HepG2 (cell line): ENCODE results near the gene P4HB. TPM values are rescaled to one million over a fixed set of nuclear protein-coding genes. Genes with fewer than 3 reads are reported as not detected.

Source experiments
- BHLHE40 ChIP-seq: IDR thresholded peaks from 2 replicates; pipeline ENCODE4 v1.6.1; 2011; ENCODE audit warnings: low read length, improper control_type of control experiment
- CCAR2 ChIP-seq: fragments of 200-400 bp; formaldehyde crosslinking; optimal IDR thresholded peaks from 2 replicates; pipeline ENCODE3; 2018; ENCODE audit warnings: low read depth, mild to moderate bottlenecking, low read length, moderate library complexity
- CCDC6 ChIP-seq: sonication (generic); formaldehyde crosslinking; IDR thresholded peaks from 2 replicates; pipeline ENCODE4 v1.8.1; 2022; ENCODE audit warnings: mild to moderate bottlenecking, missing genetic modification reagents, moderate library complexity
- DR1 ChIP-seq: sonication (generic); formaldehyde crosslinking; IDR thresholded peaks from 2 replicates; pipeline ENCODE4 v1.8.0; 2021; ENCODE audit warnings: mild to moderate bottlenecking, missing genetic modification reagents, inconsistent platforms
- FOSL2 ChIP-seq: sonication (generic); formaldehyde crosslinking; IDR thresholded peaks from 2 replicates; pipeline ENCODE4 v1.4.0; 2020; ENCODE audit warnings: missing genetic modification reagents
- FOXK1 ChIP-seq: sonication (generic); formaldehyde crosslinking; IDR thresholded peaks from 2 replicates; pipeline ENCODE4 v1.4.0; 2020; ENCODE audit warnings: low read depth, missing genetic modification reagents, borderline replicate concordance
- KDM3A ChIP-seq: IDR thresholded peaks from 2 replicates; pipeline ENCODE4 v1.6.1; 2018; ENCODE audit warnings: low read depth, missing compliant biosample characterization
- MATR3 ChIP-seq: sonication (generic); formaldehyde crosslinking; IDR thresholded peaks from 2 replicates; pipeline ENCODE4 v1.4.0; 2020; ENCODE audit warnings: missing genetic modification reagents
- PITX1 ChIP-seq: sonication (generic); formaldehyde crosslinking; IDR thresholded peaks from 2 replicates; pipeline ENCODE4 v1.5.1; 2020; ENCODE audit warnings: mild to moderate bottlenecking, missing genetic modification reagents
- RFX3 ChIP-seq: IDR thresholded peaks from 2 replicates; pipeline ENCODE4 v1.6.1; 2016; ENCODE audit warnings: missing biosample characterization, missing genetic modification reagents
- SETDB1 ChIP-seq: sonication (generic); formaldehyde crosslinking; IDR thresholded peaks from 2 replicates; pipeline ENCODE4 v1.5.1; 2020; ENCODE audit warnings: missing genetic modification reagents, mild to moderate bottlenecking, borderline replicate concordance
- SP2 ChIP-seq: sonication (generic); formaldehyde crosslinking; IDR thresholded peaks from 2 replicates; pipeline ENCODE4 v1.5.1; 2020; ENCODE audit warnings: mild to moderate bottlenecking, missing genetic modification reagents
- TEAD2 ChIP-seq: sonication (generic); formaldehyde crosslinking; IDR thresholded peaks from 2 replicates; pipeline ENCODE4 v1.9.0; 2021; ENCODE audit warnings: missing genetic modification reagents
- ZBTB20 ChIP-seq: sonication (generic); formaldehyde crosslinking; IDR thresholded peaks from 2 replicates; pipeline ENCODE4 v1.8.1; 2023; ENCODE audit warnings: missing genetic modification reagents, low read depth, mild to moderate bottlenecking, borderline replicate concordance
- ZFP62 ChIP-seq: sonication (generic); formaldehyde crosslinking; IDR thresholded peaks from 2 replicates; pipeline ENCODE4 v1.4.0; 2020; ENCODE audit warnings: missing genetic modification reagents
- ZNF20 ChIP-seq: sonication (generic); formaldehyde crosslinking; IDR thresholded peaks from 2 replicates; pipeline ENCODE4 v1.4.0; 2020; ENCODE audit warnings: mild to moderate bottlenecking, moderate library complexity, missing genetic modification reagents
- ZNF232 ChIP-seq: sonication (generic); formaldehyde crosslinking; IDR thresholded peaks from 2 replicates; pipeline ENCODE4 v1.4.0; 2020; ENCODE audit warnings: missing genetic modification reagents, borderline replicate concordance
- ZNF260 ChIP-seq: sonication (generic); formaldehyde crosslinking; IDR thresholded peaks from 2 replicates; pipeline ENCODE4 v1.4.0; 2020; ENCODE audit warnings: missing genetic modification reagents, low read depth, mild to moderate bottlenecking, borderline replicate concordance
- ZNF354B ChIP-seq: sonication (generic); formaldehyde crosslinking; IDR thresholded peaks from 2 replicates; pipeline ENCODE4 v1.8.0; 2022; ENCODE audit warnings: mild to moderate bottlenecking, missing genetic modification reagents
- ZNF451 ChIP-seq: sonication (generic); formaldehyde crosslinking; IDR thresholded peaks from 2 replicates; pipeline ENCODE4 v1.5.0; 2020; ENCODE audit warnings: mild to moderate bottlenecking, missing genetic modification reagents
- ZNF530 ChIP-seq: sonication (generic); formaldehyde crosslinking; IDR thresholded peaks from 2 replicates; pipeline ENCODE4 v1.5.0; 2020; ENCODE audit warnings: low read depth, mild to moderate bottlenecking, missing genetic modification reagents
- ZNF550 ChIP-seq: sonication (generic); formaldehyde crosslinking; IDR thresholded peaks from 2 replicates; pipeline ENCODE4 v1.4.0; 2020; ENCODE audit warnings: mild to moderate bottlenecking, missing genetic modification reagents, borderline replicate concordance
- ZNF557 ChIP-seq: sonication (generic); formaldehyde crosslinking; IDR thresholded peaks from 2 replicates; pipeline ENCODE4 v1.4.0; 2020; ENCODE audit warnings: missing genetic modification reagents
- ZNF816 ChIP-seq: sonication (generic); formaldehyde crosslinking; IDR thresholded peaks from 2 replicates; pipeline ENCODE4 v1.8.0; 2022; ENCODE audit warnings: missing genetic modification reagents, mild to moderate bottlenecking, borderline replicate concordance
- ZZZ3 ChIP-seq: sonication (generic); formaldehyde crosslinking; IDR thresholded peaks from 2 replicates; pipeline ENCODE4 v1.4.0; 2020; ENCODE audit warnings: missing genetic modification reagents, mild to moderate bottlenecking, borderline replicate concordance
- polyA plus RNA-seq, 8 experiments: library from polyadenylated mRNA; depleted of rRNA in 3 of 8; stranded (reverse) in 7 of 8; unstranded in 1 of 8; fragments of >200 nt; fragmentation: Illumina TruSeq in 4 of 8; extraction: Trizol in 4 of 8; gene quantifications; 2 replicates each; pipeline versions ENCODE4 v1.2.1 to v1.2.3, GENCODE V29; 2011 to 2016; ENCODE audit warnings: low read depth in 4 of 8, missing spikeins in 1 of 8, mixed read lengths in 1 of 8; ENCODE audit not compliant: insufficient read depth in 1 of 8
- total RNA-seq, 5 experiments: library from RNA; depleted of rRNA; stranded (reverse); fragments of >200 nt; fragmentation: Illumina TruSeq; extraction: Trizol; gene quantifications; 2 replicates each; pipeline ENCODE4 v1.2.3, GENCODE V29; 2016; ENCODE audit warnings: low read depth in 1 of 5
- TF ChIP-seq, protein P1 (sequence below): sonication (generic); formaldehyde crosslinking; IDR thresholded peaks from 2 replicates; pipeline ENCODE4 v1.9.0; 2021; ENCODE audit warnings: missing genetic modification reagents, borderline replicate concordance
- TF ChIP-seq, protein P2 (sequence below): sonication (generic); formaldehyde crosslinking; IDR thresholded peaks from 2 replicates; pipeline ENCODE4 v1.4.0; 2020; ENCODE audit warnings: mild to moderate bottlenecking, missing genetic modification reagents
- TF ChIP-seq, protein P3 (sequence below): sonication (generic); formaldehyde crosslinking; IDR thresholded peaks from 2 replicates; pipeline ENCODE4 v1.8.0; 2022; ENCODE audit warnings: missing genetic modification reagents, mild to moderate bottlenecking, borderline replicate concordance

P4HB gene
- total and polyA plus RNA-seq, 2 of the 13 experiments (the other 11 are each of a cell fraction or from before 2014, with no cell fraction given): 185 to 782 TPM

DNA sequence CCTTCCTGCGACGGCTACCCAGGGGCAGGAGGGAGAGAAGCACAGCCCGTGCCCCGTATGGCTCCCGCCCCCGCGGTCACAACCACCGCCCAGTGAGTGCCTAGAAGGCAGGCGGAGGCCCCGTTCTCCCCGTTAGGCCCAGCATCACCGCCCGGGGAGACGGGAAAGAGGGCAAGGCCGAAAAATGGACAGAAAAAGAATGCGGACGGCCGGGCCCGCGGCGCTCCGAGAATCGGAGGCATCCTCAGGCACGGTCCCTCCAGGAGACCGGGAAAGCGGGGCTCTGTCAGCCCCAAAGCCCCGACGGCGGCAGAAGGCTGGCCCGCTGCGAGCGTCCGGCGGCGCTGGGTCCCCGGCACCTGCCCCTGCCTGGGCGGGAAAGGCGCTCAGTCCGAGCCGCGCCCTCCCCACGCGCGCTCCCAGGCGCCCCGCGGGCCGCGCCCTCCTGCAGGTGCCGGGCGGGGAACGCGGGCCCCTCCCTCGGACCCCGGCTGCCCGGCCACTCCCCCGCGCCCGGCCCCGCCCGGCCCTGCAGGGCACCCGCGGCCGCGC is 27.7 kb downstream of the P4HB start (continued):
- TF ChIP-seq, protein P1, sequence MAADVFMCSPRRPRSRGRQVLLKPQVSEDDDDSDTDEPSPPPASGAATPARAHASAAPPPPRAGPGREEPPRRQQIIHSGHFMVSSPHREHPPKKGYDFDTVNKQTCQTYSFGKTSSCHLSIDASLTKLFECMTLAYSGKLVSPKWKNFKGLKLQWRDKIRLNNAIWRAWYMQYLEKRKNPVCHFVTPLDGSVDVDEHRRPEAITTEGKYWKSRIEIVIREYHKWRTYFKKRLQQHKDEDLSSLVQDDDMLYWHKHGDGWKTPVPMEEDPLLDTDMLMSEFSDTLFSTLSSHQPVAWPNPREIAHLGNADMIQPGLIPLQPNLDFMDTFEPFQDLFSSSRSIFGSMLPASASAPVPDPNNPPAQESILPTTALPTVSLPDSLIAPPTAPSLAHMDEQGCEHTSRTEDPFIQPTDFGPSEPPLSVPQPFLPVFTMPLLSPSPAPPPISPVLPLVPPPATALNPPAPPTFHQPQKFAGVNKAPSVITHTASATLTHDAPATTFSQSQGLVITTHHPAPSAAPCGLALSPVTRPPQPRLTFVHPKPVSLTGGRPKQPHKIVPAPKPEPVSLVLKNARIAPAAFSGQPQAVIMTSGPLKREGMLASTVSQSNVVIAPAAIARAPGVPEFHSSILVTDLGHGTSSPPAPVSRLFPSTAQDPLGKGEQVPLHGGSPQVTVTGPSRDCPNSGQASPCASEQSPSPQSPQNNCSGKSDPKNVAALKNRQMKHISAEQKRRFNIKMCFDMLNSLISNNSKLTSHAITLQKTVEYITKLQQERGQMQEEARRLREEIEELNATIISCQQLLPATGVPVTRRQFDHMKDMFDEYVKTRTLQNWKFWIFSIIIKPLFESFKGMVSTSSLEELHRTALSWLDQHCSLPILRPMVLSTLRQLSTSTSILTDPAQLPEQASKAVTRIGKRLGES (CRISPR knock-in tag): 0 out of 2 replicates have a peak, but pooled peaks have one; percentile 35
- TF ChIP-seq ZNF451 (CRISPR knock-in tag) (no peak; the same call in 1 of the 2 replicates), FOXK1 (CRISPR knock-in tag) (no peak), RFX3 (CRISPR knock-in tag) (no peak), ZNF232 (CRISPR knock-in tag) (0 out of 2 replicates have a peak, but pooled peaks have one; percentile 63), ZFP62 (peak; percentile 35; the same call in 1 of the 2 replicates), ZZZ3 (no peak), ZNF816 (CRISPR knock-in tag) (no peak), ZNF260 (no peak), ZNF20 (no peak), DR1 (CRISPR knock-in tag) (no peak; the same call in 1 of the 2 replicates), ZNF550 (0 out of 2 replicates have a peak, but pooled peaks have one; percentile 16), PITX1 (0 out of 2 replicates have a peak, but pooled peaks have one; percentile 53), ZBTB20 (CRISPR knock-in tag) (no peak), CCDC6 (CRISPR knock-in tag) (0 out of 2 replicates have a peak, but pooled peaks have one; percentile 32), MATR3 (CRISPR knock-in tag) (no peak), KDM3A (0 out of 2 replicates have a peak, but pooled peaks have one; percentile 29), ZNF557 (no peak), FOSL2 (CRISPR knock-in tag) (no peak), SP2 (CRISPR knock-in tag) (no peak), CCAR2 (no peak), ZNF354B (no peak), BHLHE40 (no peak), TEAD2 (CRISPR knock-in tag) (0 out of 2 replicates have a peak, but pooled peaks have one; percentile 32), ZNF530 (CRISPR knock-in tag) (no peak), SETDB1 (CRISPR knock-in tag) (no peak)
- TF ChIP-seq, protein P2, sequence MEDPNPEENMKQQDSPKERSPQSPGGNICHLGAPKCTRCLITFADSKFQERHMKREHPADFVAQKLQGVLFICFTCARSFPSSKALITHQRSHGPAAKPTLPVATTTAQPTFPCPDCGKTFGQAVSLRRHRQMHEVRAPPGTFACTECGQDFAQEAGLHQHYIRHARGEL: no peak
- TF ChIP-seq, protein P3, sequence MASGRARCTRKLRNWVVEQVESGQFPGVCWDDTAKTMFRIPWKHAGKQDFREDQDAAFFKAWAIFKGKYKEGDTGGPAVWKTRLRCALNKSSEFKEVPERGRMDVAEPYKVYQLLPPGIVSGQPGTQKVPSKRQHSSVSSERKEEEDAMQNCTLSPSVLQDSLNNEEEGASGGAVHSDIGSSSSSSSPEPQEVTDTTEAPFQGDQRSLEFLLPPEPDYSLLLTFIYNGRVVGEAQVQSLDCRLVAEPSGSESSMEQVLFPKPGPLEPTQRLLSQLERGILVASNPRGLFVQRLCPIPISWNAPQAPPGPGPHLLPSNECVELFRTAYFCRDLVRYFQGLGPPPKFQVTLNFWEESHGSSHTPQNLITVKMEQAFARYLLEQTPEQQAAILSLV: no peak
